Cardiac muscle cell (in vitro differentiated cells and primary cell): ENCODE measurements around the gene NKAIN4. TPM values are rescaled to one million over a fixed set of nuclear protein-coding genes. Genes with fewer than 3 reads are reported as not detected.

Experiments
- DNase-seq, 2 donors: peaks; one replicate each; pipeline versions ENCODE4 v3.0.0 to v3.0.0-alpha.2; 2010 to 2017; ENCODE audit warnings: low read depth in 1 of 2, low spot score in 1 of 2
- H3K27ac ChIP-seq: fragments of 200-600 bp; sonication (generic); 2 replicates; pipeline ENCODE4 v1.5.1; 2016
- H3K27me3 ChIP-seq: fragments of 200-600 bp; sonication (generic); 2 replicates; pipeline ENCODE4 v1.6.0; 2016; ENCODE audit warnings: control low read depth
- H3K36me3 ChIP-seq: fragments of 200-600 bp; sonication (generic); 2 replicates; pipeline ENCODE4 v1.5.1; 2016; ENCODE audit warnings: control low read depth
- H3K4me1 ChIP-seq: fragments of 200-600 bp; sonication (generic); 2 replicates; pipeline ENCODE4 v1.8.1; 2017; ENCODE audit warnings: low read depth, mild to moderate bottlenecking, mixed run types
- H3K4me3 ChIP-seq: fragments of 200-600 bp; sonication (generic); 2 replicates; pipeline ENCODE4 v1.5.1; 2016; ENCODE audit warnings: mild to moderate bottlenecking
- H3K9me3 ChIP-seq: fragments of 200-600 bp; sonication (generic); 2 replicates; pipeline ENCODE4 v1.5.1; 2017; ENCODE audit warnings: low read depth, mild to moderate bottlenecking, control low read depth
- polyA plus RNA-seq: library from polyadenylated mRNA; unstranded; fragments of >200 nt; fragmentation: Nextera tagmentation; extraction: Ambion mirVana; gene quantifications from 2 replicates; pipeline ENCODE4 v1.2.1, GENCODE V29; 2016
- total RNA-seq: library from RNA; depleted of rRNA; stranded (reverse); fragments of >200 nt; gene quantifications from 2 replicates; pipeline ENCODE4 v1.2.3, GENCODE V29; 2016
- TF ChIP-seq, protein P1 (sequence below): IDR thresholded peaks from 2 replicates; pipeline ENCODE4 v1.5.1; 2012; ENCODE audit warnings: low read depth, mild to moderate bottlenecking, low read length

The NKAIN4 gene
- total and polyA plus RNA-seq, 2 experiments from 2014 or later, result not detected

DNA sequence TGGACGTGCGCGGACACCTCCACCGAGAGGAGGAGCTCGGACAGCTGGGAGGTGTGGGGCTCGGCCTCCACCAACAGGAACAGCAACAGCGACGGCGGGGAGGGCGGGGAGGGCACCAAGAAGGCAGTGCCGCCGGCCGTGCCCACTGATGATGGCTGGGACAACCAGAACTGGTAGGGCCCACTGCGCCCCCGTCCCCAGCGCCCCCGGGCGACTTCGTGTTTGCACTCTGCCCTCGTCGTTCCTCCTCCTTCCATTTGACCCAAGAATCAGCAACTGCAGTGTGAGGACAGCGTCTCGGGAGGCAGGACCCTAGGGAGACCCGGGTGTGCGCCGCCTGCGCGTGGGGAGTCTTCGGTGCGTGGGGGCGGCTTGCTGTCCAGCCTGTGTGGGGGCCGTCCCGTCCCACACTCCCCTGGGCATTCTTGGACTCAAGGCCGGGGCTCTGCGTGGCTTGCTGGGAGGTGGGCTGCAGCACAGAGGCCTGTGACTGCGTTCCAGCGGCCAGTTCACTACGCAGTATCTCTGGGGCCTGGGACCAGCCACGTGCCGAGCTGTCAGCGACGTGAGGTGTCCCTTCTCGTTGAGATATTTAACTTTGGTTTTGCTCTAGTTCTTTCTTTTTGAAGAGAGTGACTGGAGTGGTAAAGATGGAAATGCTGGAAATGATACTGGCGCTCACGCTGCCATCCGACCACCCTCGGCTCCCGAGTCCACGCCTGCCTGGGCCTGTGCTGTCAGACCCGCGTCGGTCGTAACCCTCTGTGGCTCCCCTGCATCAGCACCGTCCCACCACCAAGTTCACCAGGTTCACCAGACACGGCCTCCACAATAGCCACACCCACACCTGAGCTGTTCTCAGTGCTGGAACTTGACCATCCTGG lies 33.7 kb upstream of the NKAIN4 start:
- TF ChIP-seq, protein P1, sequence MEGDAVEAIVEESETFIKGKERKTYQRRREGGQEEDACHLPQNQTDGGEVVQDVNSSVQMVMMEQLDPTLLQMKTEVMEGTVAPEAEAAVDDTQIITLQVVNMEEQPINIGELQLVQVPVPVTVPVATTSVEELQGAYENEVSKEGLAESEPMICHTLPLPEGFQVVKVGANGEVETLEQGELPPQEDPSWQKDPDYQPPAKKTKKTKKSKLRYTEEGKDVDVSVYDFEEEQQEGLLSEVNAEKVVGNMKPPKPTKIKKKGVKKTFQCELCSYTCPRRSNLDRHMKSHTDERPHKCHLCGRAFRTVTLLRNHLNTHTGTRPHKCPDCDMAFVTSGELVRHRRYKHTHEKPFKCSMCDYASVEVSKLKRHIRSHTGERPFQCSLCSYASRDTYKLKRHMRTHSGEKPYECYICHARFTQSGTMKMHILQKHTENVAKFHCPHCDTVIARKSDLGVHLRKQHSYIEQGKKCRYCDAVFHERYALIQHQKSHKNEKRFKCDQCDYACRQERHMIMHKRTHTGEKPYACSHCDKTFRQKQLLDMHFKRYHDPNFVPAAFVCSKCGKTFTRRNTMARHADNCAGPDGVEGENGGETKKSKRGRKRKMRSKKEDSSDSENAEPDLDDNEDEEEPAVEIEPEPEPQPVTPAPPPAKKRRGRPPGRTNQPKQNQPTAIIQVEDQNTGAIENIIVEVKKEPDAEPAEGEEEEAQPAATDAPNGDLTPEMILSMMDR, result no peak
- Histone ChIP-seq H3K27ac (no peak overlapping the region), H3K27me3 (no peaks in the 10 kb centered on the region), H3K4me1 (no peaks in the 10 kb centered on the region), H3K36me3 (peaks cover 14% of the 10 kb centered on the region), H3K4me3 (no peak overlapping the region), H3K9me3 (no peaks in the 10 kb centered on the region)
- no peak for DNase-seq

DNA sequence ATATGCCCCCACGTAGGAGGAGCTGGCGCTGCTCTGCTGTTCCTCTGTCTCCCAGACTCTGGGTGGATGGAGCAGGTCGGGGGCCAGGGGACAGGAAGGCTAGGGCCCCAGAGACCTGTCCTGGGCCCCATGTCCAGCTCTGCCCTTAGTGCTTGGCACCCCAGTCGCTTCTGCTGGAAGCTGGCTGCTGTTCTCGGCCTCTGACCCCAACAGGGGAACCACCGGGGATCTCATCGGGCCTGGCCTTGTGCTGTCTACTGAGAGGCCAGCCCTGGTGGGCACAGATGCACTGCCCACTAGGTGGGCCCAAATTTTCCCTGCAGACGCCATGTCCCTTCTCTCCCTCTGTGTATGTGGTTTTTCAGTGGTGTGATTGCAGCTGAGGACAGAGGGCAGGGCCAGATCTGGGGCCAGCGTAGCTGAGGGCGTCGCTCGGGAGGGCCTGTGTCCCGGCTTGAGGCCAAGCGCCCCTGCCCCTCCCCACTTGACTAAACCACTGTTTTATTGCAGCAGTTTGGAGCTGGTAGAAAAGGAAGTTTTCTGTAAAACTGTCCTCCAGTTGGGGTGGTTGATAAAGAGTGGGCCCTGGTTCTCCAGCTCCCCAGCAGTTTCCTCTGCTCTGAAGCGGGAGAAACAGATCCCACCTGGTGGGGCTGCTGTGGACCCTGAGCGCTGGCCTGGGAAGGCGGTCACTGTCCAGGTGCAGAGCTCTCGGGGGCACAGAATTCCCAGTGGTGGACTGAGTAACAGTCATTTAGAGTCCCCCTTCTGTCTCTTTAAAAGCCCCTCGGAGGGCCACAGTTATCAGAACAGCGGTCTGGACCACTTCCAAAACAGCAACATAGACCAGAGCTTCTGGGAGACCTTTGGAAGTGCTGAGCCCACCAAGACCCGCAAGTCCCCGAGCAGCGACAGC lies 32.8 kb upstream of the NKAIN4 start:
- Histone ChIP-seq H3K4me3 (no peak overlapping the region), H3K4me1 (no peaks in the 10 kb centered on the region), H3K36me3 (peaks cover 15% of the 10 kb centered on the region), H3K9me3 (no peaks in the 10 kb centered on the region), H3K27me3 (no peaks in the 10 kb centered on the region), H3K27ac (no peak overlapping the region)
- DNase-seq, result no peak
- TF ChIP-seq, protein P1, result no peak

DNA sequence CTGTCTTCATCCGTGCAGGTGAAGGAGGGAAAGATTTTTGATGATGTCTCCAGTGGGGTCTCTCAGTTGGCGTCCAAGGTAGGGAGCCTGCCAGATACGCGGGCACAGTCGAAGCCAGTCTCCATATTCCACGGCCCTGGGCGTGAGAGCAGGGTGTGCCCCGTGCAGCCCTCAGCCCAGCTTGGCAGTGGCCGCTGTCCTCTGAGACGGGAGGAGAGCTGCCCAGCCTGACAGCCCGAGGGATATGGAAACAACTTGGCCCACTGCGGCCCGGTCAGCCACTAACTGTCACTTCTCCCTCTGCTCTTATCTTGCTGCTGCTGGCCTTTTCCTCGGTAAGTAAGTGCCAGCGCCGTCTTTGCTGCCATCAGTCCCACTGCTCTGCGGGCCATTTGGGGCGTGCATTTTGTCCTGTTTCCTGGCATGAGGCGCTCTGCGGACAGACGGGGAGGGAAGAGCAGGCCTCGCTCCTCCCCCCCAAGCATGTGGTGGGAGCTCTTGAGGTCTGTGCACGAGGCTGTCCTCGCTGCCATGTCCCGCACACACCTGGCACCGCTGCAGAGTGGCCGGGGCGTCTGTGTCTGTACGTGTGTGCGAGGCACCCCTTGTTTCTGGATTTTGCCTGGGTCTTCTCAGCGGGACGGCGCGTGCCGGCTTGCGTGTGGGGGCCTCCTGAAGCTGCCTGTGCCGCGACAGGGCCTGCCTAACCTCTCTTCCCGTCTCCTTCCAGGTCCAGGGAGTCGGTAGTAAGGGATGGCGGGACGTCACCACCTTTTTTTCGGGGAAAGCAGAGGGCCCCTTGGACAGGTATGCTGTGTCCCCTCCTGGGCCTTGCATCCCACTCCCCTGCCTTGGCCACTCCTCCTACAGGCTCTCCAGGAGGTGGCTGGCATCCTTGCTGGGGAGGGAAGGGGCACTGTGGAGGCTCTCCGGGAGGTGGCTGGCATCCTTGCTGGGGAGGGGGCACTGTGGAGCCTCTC lies 31.7 kb upstream of the NKAIN4 start:
- Histone ChIP-seq H3K4me3 (no peak overlapping the region), H3K9me3 (no peaks in the 10 kb centered on the region), H3K27me3 (no peaks in the 10 kb centered on the region), H3K36me3 (peaks cover 15% of the 10 kb centered on the region), H3K4me1 (no peaks in the 10 kb centered on the region), H3K27ac (no peak overlapping the region)
- DNase-seq, result no peak
- TF ChIP-seq, protein P1, result no peak

DNA sequence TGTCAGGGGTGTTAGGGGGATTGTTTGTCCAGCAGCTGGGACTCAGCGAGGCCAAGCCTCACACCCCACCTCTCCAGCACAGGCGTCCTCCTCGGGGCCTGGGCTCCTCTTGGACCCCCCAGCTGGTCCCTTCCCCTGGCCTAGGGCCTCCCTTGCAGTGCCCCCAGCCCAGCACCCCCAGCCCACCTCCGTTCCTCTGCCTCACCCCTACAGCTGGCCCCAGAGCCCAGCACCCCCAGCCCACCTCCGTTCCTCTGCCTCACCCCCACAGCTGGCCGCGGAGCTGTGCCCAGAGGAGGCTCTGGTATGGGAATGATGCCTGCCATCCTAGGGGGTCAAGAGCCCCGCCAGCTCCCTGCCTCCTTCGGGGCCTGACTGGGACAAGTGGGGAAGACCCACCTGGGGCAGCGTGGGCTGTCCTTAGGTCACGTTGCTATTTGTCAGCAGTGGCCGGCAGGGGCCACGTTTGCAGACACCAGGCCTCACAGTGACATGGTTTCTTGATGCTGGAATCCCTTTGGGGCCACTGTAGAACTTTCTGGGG lies 30.8 kb upstream of the NKAIN4 start:
- Histone ChIP-seq H3K27me3 (no peaks in the 10 kb centered on the region), H3K9me3 (no peaks in the 10 kb centered on the region), H3K4me3 (no peak overlapping the region), H3K36me3 (peaks cover 18% of the 10 kb centered on the region), H3K27ac (no peak overlapping the region), H3K4me1 (no peaks in the 10 kb centered on the region)
- TF ChIP-seq, protein P1, result no peak
- DNase-seq, result no peak
